Fibroblast of gingiva (primary cell): Measurements from ENCODE around the gene PLBD2.

ENCODE experiments used
- DNase-seq: peaks from one replicate; pipeline ENCODE4 v3.0.0-alpha.2; 2011; ENCODE audit warnings: low read depth

The PLBD2 gene, protein sequence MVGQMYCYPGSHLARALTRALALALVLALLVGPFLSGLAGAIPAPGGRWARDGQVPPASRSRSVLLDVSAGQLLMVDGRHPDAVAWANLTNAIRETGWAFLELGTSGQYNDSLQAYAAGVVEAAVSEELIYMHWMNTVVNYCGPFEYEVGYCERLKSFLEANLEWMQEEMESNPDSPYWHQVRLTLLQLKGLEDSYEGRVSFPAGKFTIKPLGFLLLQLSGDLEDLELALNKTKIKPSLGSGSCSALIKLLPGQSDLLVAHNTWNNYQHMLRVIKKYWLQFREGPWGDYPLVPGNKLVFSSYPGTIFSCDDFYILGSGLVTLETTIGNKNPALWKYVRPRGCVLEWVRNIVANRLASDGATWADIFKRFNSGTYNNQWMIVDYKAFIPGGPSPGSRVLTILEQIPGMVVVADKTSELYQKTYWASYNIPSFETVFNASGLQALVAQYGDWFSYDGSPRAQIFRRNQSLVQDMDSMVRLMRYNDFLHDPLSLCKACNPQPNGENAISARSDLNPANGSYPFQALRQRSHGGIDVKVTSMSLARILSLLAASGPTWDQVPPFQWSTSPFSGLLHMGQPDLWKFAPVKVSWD

DNA sequence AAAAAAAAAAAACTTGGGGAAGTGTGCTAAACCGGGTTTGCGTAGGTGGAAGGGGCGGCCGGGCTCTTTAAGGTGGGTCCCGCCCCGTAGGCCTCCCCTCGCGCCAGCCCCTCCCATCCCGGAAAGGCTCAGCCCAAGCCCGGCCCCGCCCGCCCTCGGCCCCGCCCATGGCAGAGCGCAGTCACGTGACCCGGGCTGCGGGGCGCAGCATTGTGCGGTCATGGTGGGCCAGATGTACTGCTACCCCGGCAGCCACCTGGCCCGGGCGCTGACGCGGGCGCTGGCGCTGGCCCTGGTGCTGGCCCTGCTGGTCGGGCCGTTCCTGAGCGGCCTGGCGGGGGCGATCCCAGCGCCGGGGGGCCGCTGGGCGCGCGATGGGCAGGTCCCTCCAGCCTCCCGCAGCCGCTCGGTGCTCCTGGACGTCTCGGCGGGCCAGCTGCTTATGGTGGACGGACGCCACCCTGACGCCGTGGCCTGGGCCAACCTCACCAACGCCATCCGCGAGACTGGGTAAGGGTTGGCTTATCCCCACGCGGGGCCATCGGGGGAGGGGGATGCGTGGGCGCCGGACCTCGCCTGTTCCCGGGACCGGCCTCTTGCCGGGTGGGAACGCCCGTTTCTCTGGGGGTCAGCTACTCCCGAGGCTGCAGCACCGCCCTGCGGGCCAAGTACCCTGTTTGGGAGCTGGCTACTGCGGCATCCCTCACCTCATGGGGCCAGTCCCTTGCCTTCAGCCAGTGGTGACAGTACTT, at the start of gene PLBD2:
Gene PLBD2, plus strand, starts transcription at position 207 of the 752 bp plus-strand sequence. Its CDS starts 14 bp downstream, at position 221.
- peak; percentile 93 for DNase-seq

DNA sequence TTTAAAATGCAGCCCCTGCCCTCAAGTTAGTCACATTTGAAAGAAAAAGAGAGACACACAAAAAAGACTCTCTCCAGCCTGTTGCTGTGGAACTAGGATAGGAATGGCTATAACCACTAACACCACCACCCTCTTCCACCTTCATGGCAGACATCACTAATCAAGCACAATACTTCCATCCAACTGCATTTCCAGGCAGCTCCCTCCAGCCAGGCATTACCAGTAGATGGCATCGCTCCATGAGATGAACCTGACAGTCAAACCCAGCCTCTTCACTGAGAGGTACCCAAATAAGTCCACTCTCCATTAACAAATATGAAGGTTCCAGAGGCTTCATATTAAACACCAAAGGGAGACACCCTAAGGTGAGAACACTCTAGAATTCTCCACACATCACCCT, 47.9 kb upstream of the PLBD2 start:
- DNase-seq: no peak

GRCh38 chr12:113314121-113314529, 44.3 kb upstream of the PLBD2 start:
- DNase-seq: no peak

- no peak for DNase-seq
These were observed 43.0 kb upstream of the PLBD2 start for GRCh38 chr12:113315358-113315757.

DNA sequence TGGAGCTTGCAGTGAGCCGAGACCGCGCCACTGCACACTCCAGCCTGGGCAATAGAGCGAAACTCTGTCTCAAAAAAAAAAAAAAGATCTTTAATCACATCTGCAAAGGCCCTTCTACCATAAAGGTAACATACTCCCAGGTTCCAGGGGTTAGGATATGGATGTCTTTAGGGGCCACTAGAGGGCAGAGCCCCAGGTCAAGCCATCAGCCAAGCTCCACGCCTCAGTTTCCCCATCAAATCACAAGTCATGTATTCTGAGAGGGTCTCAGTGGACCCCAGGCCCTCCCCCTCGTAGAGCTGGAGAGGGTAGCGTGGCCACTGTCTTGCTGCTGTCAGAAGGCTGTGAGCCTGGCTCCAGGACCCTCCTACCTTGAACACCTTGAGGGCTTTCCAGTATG, 42.2 kb upstream of the PLBD2 start:
- DNase-seq: no peak

DNA sequence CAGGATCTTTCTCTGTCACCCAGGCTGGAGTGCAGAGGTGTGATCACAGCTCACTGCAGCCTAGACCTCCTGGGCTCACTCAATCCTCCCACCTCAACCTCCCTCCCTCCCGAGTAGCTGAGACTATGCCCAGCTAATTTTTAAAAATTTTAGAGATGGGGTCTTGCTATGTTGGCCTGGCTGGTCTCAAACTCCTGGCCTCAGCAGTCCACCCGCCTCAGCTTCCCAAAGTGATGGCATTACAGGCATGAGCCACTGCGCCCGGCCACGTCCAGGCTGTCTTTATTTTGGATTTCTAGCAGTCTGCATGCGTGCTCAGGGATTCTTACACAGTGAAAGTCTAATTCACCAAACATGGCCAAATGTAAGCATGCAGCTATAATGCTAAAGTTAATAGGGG, 41.3 kb upstream of the PLBD2 start:
- no peak for DNase-seq

GRCh38 chr12:113318046-113318656, 40.2 kb upstream of the PLBD2 start:
- DNase-seq: no peak

- no peak for DNase-seq
These were observed 39.3 kb upstream of the PLBD2 start for GRCh38 chr12:113318900-113319628.

GRCh38 chr12:113320401-113320800, 38.0 kb upstream of the PLBD2 start:
- DNase-seq: no peak

DNA sequence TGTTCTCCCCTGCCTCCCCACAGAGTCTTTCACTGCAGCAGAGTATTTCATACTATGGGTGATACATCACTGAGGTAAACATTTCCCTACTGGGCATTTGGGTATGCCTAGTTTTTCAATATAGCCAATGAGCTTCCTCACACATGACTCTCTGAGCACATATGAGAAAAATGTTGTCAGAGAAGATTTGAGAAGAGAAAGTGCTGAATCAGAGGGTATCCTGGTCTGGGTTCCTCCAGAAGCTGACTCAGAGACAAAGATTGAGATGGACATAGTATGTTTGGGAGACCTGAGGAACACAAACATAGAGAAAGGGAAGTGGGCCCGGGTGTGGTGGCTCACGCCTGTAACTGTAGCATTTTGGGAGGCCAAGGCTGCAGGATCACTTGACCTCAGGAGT, 36.0 kb upstream of the PLBD2 start:
- DNase-seq: peak; percentile 68

DNA sequence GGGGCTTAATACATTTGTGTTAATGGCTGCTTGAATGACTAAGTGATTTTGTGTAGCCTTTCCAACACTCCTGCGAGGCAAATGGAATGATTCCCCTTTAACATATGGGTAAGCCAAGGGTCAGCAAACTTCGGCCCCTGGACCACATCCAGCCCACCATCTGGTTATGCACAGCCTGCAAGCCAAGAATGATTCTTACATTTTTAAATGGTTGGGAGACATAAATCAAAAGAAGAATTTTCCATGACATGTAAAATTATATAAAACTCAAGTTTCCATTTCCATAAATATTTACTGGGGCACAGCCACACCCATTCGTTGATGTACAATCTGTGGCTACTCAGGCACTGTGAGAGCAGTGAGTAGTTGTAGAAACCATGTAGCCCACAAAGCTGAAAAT, 32.5 kb upstream of the PLBD2 start:
- DNase-seq: peak; percentile 98

- DNase-seq: no peak
These were observed 31.5 kb upstream of the PLBD2 start for GRCh38 chr12:113326775-113327395.

- no peak for DNase-seq
These were observed 30.0 kb upstream of the PLBD2 start for GRCh38 chr12:113328368-113328889.

DNA sequence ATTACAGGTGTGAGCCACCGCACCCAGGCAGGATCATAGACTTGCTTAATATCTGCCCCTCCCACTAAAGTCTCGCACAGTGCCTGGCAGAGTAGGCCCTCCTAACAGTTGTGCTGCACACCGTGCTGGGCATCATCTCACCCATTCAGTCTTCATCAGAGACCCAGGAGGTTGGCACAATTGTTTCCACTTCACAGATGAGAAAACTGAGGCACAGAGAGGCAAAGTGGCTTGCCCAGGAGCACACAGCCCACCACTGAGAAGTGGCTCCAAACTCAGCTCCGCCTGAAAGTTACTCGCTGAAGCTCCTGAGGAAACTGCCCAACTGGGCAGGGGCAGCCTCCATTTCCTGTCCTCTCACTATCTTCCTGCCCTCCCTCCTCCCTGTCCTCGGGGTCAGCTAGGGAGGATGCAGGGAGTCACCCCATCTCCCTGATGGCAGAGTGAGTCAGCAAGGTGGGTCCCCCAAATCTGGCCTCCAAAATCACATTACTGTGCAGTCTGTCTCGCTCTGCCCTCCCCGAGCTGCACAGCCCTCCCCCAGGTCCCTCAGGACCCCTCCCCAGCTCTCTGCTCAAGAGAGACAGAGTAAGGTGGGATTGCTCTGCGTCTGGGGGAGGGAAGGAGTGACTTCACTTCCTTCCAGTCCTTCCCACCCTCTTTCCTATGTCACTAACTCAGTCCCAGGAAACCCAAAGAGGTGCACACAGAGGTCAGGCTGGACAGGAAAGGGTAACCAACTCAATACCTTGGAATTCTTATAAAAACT, 29.2 kb upstream of the PLBD2 start:
- DNase-seq: no peak

DNA sequence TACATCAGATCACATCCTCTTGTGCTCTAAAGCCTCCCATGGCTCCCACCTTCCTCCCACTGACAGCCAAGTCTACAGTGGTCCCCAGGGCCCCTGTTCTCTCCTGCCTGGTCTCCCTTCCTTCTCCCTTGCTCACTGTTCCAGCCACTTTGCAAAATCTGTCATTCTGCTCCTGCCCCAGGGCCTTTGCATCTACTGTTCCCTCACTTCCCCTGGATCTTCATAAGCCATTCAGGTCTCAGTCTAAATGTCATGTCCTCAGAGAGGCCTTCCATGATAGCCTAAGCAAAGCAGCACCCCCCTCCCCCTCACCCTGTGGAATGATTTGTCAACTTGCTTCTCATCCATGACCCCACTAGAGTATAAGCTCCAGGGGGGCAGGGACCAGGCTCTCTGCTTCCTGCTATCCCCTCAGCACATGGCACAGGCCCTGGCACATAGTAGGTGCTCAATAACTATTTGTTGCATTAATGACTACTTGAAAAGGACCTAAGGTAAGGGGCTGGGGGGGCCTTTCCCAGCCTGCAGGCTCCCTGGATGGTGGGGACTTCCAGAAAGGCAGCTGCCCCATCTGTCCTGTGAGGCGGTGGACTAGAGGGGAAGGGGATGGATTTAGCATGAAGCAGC, 28.5 kb upstream of the PLBD2 start:
- DNase-seq: no peak

- DNase-seq: no peak
These were observed 27.9 kb upstream of the PLBD2 start for GRCh38 chr12:113330505-113330904.

- no peak for DNase-seq
These were observed 25.5 kb upstream of the PLBD2 start for GRCh38 chr12:113332688-113333417.

DNA sequence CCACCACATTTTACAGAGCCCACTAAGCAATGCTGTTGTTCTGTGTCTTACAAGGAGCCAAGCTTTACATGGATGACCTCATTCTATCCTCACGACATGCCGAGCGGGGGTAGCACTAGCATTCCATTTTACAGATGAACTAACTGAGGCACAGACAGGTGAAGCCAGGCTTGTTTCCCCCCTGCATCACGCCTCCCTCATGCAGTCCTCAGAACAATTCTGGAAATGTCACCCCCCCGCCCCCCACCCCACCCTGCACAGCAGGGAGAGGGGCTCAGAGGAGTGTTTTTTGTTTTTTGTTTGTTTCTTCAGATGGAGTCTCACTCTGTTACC, 25.0 kb upstream of the PLBD2 start:
- no peak for DNase-seq
